Measurements from ENCODE around the gene GNRH2.

GRCh38 chr20:3014662-3015061 is 28.8 kb upstream of the GNRH2 start:
- TF ChIP-seq EZH2 (IDR thresholded peaks at IDR 0.05; ENCODE audit: low read length, missing control alignments): no peak
- TF ChIP-seq CTCF (conservative IDR thresholded peaks at IDR 0.05 in 1 of 2, IDR thresholded peaks at IDR 0.05 in 1 of 2; ENCODE audit: low read depth in 1 of 2, low read length in 2 of 2): no peak
